ENCODE measurements around the gene ADAM12. TPM values are rescaled to one million over a fixed set of nuclear protein-coding genes. Genes with fewer than 3 reads are reported as not detected.

The ADAM12 gene
- total RNA-seq, 4 donors from 2014 or later, result under 0.01 to 60.8 (median 0.64) TPM; not detected in 1

DNA sequence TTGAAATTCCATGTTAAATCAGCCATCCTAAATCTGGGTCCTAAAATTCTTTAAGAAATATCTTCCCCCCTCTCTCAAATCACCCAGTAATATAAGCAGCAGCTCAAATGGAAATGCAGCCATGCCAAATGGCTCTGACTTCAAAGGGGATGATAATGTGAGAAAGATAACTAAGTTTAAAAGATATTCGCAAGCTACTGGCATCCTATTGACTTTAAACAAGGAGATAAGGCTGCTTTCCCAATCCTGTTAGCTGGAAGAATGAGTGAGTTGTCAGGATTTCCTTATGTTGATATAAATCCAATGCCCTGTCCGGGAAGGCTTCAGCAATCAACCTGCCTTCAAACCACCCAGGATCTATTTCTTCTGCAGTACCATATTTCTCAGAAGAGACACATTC lies 320.0 kb downstream of the ADAM12 start:
- no peak for DNase-seq
- no peaks in the 10 kb centered on the region for H3K27me3 ChIP-seq
- H3K4me3 ChIP-seq, result no peak overlapping the region
- no peaks in the 10 kb centered on the region for H3K36me3 ChIP-seq
- no peaks in the 10 kb centered on the region for H3K4me1 ChIP-seq
- intact Hi-C loops (cut with DNase I; ENCODE audit: low total_unique reads), result no loop called here
- TF ChIP-seq, protein P1, sequence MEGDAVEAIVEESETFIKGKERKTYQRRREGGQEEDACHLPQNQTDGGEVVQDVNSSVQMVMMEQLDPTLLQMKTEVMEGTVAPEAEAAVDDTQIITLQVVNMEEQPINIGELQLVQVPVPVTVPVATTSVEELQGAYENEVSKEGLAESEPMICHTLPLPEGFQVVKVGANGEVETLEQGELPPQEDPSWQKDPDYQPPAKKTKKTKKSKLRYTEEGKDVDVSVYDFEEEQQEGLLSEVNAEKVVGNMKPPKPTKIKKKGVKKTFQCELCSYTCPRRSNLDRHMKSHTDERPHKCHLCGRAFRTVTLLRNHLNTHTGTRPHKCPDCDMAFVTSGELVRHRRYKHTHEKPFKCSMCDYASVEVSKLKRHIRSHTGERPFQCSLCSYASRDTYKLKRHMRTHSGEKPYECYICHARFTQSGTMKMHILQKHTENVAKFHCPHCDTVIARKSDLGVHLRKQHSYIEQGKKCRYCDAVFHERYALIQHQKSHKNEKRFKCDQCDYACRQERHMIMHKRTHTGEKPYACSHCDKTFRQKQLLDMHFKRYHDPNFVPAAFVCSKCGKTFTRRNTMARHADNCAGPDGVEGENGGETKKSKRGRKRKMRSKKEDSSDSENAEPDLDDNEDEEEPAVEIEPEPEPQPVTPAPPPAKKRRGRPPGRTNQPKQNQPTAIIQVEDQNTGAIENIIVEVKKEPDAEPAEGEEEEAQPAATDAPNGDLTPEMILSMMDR (IDR thresholded peaks at IDR 0.05), result no peak
- TF ChIP-seq POLR2A (IDR thresholded peaks at IDR 0.05), result no peak
- no peaks in the 10 kb centered on the region for H3K9me3 ChIP-seq
- H3K27ac ChIP-seq, result no peak overlapping the region

DNA sequence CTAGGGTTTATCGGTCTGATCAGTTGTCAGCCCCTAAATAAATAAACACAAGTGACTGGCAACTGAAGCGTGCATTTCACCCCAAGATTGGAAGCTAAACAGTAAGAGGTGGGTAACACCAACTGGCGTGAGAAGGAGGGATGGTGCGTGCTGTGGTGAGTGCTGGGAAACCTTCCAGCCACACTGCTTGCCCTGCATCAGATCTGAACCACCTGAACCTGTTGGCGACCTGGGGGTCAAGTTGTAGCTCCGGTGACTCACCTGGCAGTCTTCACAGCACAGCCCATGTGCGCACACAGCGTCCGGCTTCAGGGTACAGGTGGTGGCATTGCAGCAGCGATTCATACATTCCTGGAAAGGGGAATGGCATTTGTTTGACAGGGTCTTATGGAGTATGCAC lies 321.8 kb downstream of the ADAM12 start:
- Histone ChIP-seq H3K4me3 (no peak overlapping the region), H3K27ac (no peak overlapping the region), H3K9me3 (no peaks in the 10 kb centered on the region), H3K4me1 (no peaks in the 10 kb centered on the region), H3K36me3 (no peaks in the 10 kb centered on the region), H3K27me3 (no peaks in the 10 kb centered on the region)
- no peak for DNase-seq
- TF ChIP-seq POLR2A (IDR thresholded peaks at IDR 0.05), result no peak
- TF ChIP-seq, protein P1 (IDR thresholded peaks at IDR 0.05), result no peak
- intact Hi-C loops (cut with DNase I; ENCODE audit: low total_unique reads), result no loop called here

DNA sequence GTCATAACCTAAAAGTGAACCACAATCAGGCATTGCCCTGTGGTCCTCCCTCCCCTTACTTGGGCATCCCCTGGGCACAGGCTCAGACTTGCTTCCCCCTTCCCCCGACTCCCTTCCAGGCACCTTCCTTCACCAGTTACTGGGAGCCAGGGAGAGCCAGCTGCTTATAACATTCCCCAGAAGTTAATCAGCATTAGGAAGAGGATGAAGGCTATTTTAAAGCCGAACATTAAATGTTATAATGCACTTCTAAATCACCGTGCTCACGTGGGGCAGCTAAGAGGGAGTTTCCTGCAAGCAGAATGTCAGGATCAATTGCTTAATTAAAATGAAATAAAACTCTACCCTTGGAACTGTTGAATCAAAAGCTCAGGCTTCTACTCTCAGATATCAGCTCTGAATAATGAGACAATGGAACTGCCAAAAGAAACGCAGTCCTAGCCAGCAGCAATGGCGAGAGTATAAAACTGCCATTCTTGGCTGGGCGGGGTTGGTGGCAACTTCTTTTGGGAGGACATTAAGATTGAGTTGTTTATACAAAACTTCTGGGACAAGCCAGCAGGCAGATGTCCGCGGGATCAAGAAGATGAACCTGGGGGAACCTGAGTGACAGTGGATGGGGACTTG lies 322.4 kb downstream of the ADAM12 start:
- Histone ChIP-seq H3K27ac (no peak overlapping the region), H3K4me3 (no peak overlapping the region), H3K36me3 (no peaks in the 10 kb centered on the region), H3K4me1 (no peaks in the 10 kb centered on the region), H3K9me3 (no peaks in the 10 kb centered on the region), H3K27me3 (no peaks in the 10 kb centered on the region)
- TF ChIP-seq, protein P1 (IDR thresholded peaks at IDR 0.05), result no peak
- TF ChIP-seq POLR2A (IDR thresholded peaks at IDR 0.05), result no peak
- intact Hi-C loops (cut with DNase I; ENCODE audit: low total_unique reads), result no loop called here
- no peak for DNase-seq

DNA sequence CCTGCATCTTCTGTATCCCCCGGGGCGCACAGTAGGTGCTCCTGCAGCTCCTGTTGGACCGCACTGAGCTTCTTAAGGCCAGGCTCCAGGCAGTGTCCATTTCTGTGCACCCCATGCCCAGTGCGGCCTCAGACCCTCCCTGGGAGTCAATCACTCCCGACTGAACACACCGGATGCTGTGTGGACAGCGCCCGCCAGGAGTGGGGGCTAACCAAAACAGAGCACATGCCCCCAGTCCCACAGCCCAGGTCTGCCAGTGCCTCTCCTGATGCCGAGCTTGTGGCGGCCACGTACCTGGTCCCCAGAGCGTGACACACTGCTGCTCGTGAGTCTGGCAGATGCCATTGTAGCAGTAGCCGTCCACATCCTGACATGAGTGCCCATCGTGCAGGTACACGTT lies 323.8 kb downstream of the ADAM12 start:
- TF ChIP-seq POLR2A (IDR thresholded peaks at IDR 0.05), result no peak
- TF ChIP-seq, protein P1 (IDR thresholded peaks at IDR 0.05), result no peak
- Histone ChIP-seq H3K27ac (no peak overlapping the region), H3K36me3 (no peaks in the 10 kb centered on the region), H3K9me3 (no peaks in the 10 kb centered on the region), H3K27me3 (no peaks in the 10 kb centered on the region), H3K4me3 (no peak overlapping the region), H3K4me1 (no peaks in the 10 kb centered on the region)
- DNase-seq, result no peak
- intact Hi-C loops (cut with DNase I; ENCODE audit: low total_unique reads), result no loop called here

DNA sequence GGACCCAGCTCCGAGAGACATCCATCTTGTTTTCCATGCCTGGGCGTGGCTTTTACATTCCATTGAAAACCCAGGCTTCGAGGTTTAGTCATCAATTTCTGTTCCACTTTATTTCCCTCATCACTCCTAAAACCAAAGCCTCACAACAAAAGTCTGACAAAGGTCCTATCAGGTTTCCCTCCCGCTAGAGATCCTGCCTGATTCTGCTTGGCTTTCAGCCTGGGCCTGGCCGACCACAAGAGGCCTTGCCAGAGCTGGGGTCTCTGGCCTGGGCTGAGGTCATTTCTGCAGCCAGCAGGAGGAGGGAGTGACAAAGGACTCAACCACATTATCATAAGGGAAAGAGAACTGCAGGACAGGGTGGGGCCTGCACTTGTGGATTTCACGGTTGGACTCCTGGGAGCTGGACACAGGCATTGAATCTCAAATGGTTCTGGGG lies 324.9 kb downstream of the ADAM12 start:
- DNase-seq, result no peak
- Histone ChIP-seq H3K4me1 (no peaks in the 10 kb centered on the region), H3K27ac (no peak overlapping the region), H3K36me3 (no peaks in the 10 kb centered on the region), H3K9me3 (no peaks in the 10 kb centered on the region), H3K4me3 (no peak overlapping the region), H3K27me3 (no peaks in the 10 kb centered on the region)
- TF ChIP-seq, protein P1 (IDR thresholded peaks at IDR 0.05), result no peak
- TF ChIP-seq POLR2A (IDR thresholded peaks at IDR 0.05), result no peak
- intact Hi-C loops (cut with DNase I; ENCODE audit: low total_unique reads), result no loop called here

All from uterus (tissue), 4 donors.